Psoas muscle (tissue), 8 donors: Measurements from ENCODE around the gene AKTIP. TPM values are rescaled to one million over a fixed set of nuclear protein-coding genes. Genes with fewer than 3 reads are reported as not detected.

ENCODE experiments used
- ATAC-seq, 4 donors: fragments of 200-7000 bp; cut with Tn5 transposase; one replicate each; pipeline ENCODE4 v1.9.1; 2020; ENCODE audit warnings: moderate library complexity in 3 of 4, mild to moderate bottlenecking in 2 of 4
- DNase-seq, 2 donors: peaks; one replicate each; pipeline ENCODE4 v3.0.0-alpha.2; 2020
- H3K27ac ChIP-seq: fragments of 200-600 bp; one replicate; pipeline ENCODE4 v1.8.0; 2022
- H3K27me3 ChIP-seq, 3 donors: fragments of 200-600 bp in 1 of 3; one replicate each; pipeline versions ENCODE4 v1.6.1 to v1.8.0; 2013 to 2022; ENCODE audit warnings: low read length in 2 of 3, mild to moderate bottlenecking in 2 of 3, moderate library complexity in 1 of 3; ENCODE audit not compliant: insufficient read depth in 3 of 3
- H3K36me3 ChIP-seq, 2 donors: fragments of 200-600 bp in 1 of 2; one replicate each; pipeline versions ENCODE4 v1.6.1 to v1.8.0; 2013 to 2022; ENCODE audit warnings: low read depth in 1 of 2, mild to moderate bottlenecking in 1 of 2, moderate library complexity in 1 of 2; ENCODE audit not compliant: insufficient read depth in 1 of 2
- H3K4me1 ChIP-seq: fragments of 200-600 bp; one replicate; pipeline ENCODE4 v1.8.0; 2022
- H3K4me3 ChIP-seq: fragments of 200-600 bp; one replicate; pipeline ENCODE4 v1.8.0; 2022; ENCODE audit warnings: mild to moderate bottlenecking
- H3K9me3 ChIP-seq: fragments of 200-600 bp; one replicate; pipeline ENCODE4 v1.8.0; 2022
- WGBS, 3 donors: extraction: QIAGEN DNeasy Blood & Tissue Kit; methylation state at CpG; one replicate each; pipeline versions ENCODE4 v1.1.6 to v1.1.7; 2013; 5-methylcytosine and 5-hydroxymethylcytosine counted together
- intact Hi-C, 2 donors: fragments of 100-400 bp; cut with DNase I; formaldehyde crosslinking; loops; one replicate each; pipeline versions ENCODE4 v1.11.0 to v1.14.2; 2022
- polyA plus RNA-seq, 3 donors: library from polyadenylated mRNA; stranded (reverse); fragments of 200-250 nt; gene quantifications; one replicate each; pipeline ENCODE4 v1.2.3, GENCODE V29; 2013
- total RNA-seq, 4 donors: library from RNA; stranded (reverse); fragmentation: NEBNext Ultra II Directional in 2 of 4; extraction: Animal tissue kit (Norgen Biotek cat#: 25700) in 2 of 4; gene quantifications; one replicate each; pipeline versions ENCODE4 v1.2.1 to v1.2.4, GENCODE V29; 2021 to 2023
- TF ChIP-seq, protein P1 (sequence below): fragments of 200-600 bp; IDR thresholded peaks from one replicate; pipeline ENCODE4 v1.8.0; 2022; ENCODE audit warnings: antibody characterized with exemption
- donor health status: healthy with polysubstance abuse.
- donor health status: DM: no; HTN: no; CAD: no; lungs with moderate emphysema.
- donor health status: Bipolar disorder and iron deficiency.
- donor health status: healthy.
- donor health status: DM: yes; HTN: yes; CAD: no.
- donor health status: DM: no; HTN: no; CAD: no.
- donor health status: DM: no; HTN: no; CAD: no.
- donor health status: DM: yes; HTN: yes; CAD: no.

AKTIP gene
- total and polyA plus RNA-seq, 7 donors = 27.6 to 88.1 (median 65.2) TPM

DNA sequence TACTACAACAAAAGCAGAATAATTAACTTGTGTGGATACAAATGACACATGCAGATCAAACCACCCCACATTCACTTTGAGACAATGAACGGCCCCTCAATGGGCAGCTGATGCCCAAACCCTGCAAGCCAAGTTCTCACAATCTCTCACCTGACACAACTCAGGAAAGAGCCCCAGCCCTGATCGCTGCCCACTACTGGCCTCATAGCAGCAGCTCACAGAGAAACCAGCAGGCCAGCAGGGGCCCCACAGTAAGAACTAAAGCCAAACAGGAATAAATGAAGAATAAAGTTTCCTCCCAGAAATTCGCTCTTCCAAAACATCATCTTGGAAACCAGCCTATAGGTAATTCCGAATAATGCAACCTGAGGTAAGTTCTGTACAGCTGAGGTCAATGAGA lies 7.7 kb downstream of the AKTIP start:
- H3K36me3 ChIP-seq = peaks cover 15 to 98% of the 10 kb centered on the region in 2 donors
- ATAC-seq = no peak
- H3K9me3 ChIP-seq = no peaks in the 10 kb centered on the region
- intact Hi-C loops = loop anchor here (5.0 to 10.0 kb wide), 2 partner anchors 58 to 181 kb away; no protein-coding TSS in a partner anchor
- WGBS, 3 donors = 89 to 92% (median 90%) methylated on average over 4 of the region's 4 CpGs
- peaks cover 7% of the 10 kb centered on the region for H3K4me1 ChIP-seq
- no peak for DNase-seq
- no peaks in the 10 kb centered on the region for H3K27me3 ChIP-seq
- H3K4me3 ChIP-seq = no peak overlapping the region
- TF ChIP-seq, protein P1, sequence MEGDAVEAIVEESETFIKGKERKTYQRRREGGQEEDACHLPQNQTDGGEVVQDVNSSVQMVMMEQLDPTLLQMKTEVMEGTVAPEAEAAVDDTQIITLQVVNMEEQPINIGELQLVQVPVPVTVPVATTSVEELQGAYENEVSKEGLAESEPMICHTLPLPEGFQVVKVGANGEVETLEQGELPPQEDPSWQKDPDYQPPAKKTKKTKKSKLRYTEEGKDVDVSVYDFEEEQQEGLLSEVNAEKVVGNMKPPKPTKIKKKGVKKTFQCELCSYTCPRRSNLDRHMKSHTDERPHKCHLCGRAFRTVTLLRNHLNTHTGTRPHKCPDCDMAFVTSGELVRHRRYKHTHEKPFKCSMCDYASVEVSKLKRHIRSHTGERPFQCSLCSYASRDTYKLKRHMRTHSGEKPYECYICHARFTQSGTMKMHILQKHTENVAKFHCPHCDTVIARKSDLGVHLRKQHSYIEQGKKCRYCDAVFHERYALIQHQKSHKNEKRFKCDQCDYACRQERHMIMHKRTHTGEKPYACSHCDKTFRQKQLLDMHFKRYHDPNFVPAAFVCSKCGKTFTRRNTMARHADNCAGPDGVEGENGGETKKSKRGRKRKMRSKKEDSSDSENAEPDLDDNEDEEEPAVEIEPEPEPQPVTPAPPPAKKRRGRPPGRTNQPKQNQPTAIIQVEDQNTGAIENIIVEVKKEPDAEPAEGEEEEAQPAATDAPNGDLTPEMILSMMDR = no peak
- no peak overlapping the region for H3K27ac ChIP-seq

DNA sequence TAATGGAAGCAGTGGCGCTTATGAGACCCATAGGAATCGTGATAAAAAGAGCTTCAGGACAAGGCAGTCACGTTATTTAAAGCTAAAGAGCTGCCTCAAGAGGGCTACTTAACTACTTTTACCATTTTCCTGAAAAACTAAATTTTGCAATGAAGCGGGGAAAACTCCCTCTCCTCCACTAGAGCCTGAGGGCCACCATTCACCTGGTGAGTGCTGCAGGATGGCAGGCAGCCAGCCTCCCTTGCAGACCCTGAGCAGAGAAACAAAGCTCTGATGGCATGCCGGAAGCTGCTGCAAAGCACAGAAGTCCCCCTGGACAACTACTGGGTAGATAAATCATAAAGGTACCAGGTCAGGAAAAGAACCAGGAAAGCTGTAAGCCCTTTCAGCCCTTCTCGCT lies 8.4 kb downstream of the AKTIP start:
- 90 to 92% (median 92%) methylated on average over 6 of the region's 6 CpGs for WGBS, 3 donors
- H3K27ac ChIP-seq = no peak overlapping the region
- TF ChIP-seq, protein P1 = no peak

DNA sequence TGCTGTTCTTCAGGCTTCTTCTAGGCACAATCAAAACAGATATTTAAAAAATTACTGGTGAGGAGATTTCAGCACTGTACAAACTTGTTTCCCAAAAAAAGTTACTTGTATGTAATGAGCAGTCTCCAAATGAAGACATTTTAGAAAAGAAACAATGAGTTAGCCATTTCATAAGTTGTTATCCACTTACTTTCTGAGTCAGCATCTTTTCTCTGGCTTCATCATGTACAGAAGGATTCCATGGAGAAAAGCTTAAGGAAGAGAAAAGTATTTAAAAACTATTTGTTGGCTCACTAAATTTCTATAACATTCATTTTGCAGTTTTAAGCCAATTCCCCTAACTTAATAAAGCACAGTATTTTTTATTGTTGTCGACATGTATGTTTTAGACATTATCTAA lies 10.5 kb downstream of the AKTIP start:
- intact Hi-C loops = loop anchor here in 1 of 2 donors (10.0 kb wide), 1 partner anchor 178 kb away; no protein-coding TSS in a partner anchor
- no peak overlapping the region for H3K27ac ChIP-seq
- H3K9me3 ChIP-seq = no peaks in the 10 kb centered on the region
- no peaks in the 10 kb centered on the region for H3K27me3 ChIP-seq
- DNase-seq (no peak), ATAC-seq (no peak)
- 92 to 94% (median 93%) methylated on average over 1 of the region's 1 CpG for WGBS, 3 donors
- H3K36me3 ChIP-seq = peaks cover 19 to 87% of the 10 kb centered on the region in 2 donors
- TF ChIP-seq, protein P1 = no peak
- H3K4me1 ChIP-seq = peaks cover 22% of the 10 kb centered on the region
- H3K4me3 ChIP-seq = no peak overlapping the region

More for the DNA sequence above, 8.4 kb downstream of the AKTIP start:
- no peak for DNase-seq
- Histone ChIP-seq H3K4me1 (peaks cover 8% of the 10 kb centered on the region), H3K27me3 (no peaks in the 10 kb centered on the region), H3K36me3 (peaks cover 15 to 97% of the 10 kb centered on the region in 2 donors), H3K9me3 (no peaks in the 10 kb centered on the region), H3K4me3 (no peak overlapping the region)
- intact Hi-C loops = loop anchor here (5.0 to 10.0 kb wide), 2 partner anchors 57 to 180 kb away; no protein-coding TSS in a partner anchor
- no peak for ATAC-seq

DNA sequence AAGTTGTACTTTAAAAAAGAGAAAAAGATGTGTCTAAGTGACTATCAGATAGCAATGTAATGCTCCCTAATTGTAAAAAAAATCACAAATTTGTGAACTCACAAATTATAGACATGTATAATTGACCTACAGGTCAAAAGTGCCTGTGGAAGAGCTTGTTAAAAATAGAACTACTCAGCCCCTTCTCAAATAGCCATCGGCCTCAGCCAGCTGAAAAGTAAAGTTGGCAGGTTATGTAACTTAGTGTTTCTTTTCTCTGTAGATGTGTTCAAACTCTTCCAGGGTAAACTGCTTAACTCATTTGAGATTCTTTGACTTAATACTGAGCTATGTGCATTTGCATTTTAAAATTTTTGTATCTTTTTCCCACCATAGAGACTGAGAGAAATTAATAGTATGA lies 13.3 kb downstream of the AKTIP start:
- H3K36me3 ChIP-seq = peaks cover 11 to 85% of the 10 kb centered on the region in 2 donors
- TF ChIP-seq, protein P1 = no peak

DNA sequence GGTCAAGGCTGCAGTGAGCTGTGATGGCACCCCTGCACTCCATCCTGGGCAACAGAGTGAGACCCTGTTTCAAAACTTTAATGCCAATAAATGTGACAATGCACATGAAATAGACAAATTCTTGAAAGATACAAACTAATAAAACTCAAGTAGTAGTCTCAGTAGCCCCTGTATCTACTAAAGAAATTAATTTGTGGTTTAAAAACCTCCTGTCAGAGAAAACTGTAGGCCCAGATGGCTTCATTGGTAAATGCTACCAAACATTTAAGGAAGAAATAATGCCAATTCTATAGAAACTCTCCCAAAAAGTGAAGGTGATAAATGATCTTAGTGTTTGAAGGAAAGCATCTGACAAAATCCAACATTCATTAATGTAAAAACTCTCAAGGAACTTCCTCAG lies 16.8 kb downstream of the AKTIP start:
- peaks cover 3 to 85% of the 10 kb centered on the region in 2 donors for H3K36me3 ChIP-seq
- no peak overlapping the region for H3K4me3 ChIP-seq
- H3K27ac ChIP-seq = no peak overlapping the region
- ATAC-seq (no peak), DNase-seq (no peak)
- H3K9me3 ChIP-seq = no peaks in the 10 kb centered on the region
- TF ChIP-seq, protein P1 = no peak
- peaks cover 22% of the 10 kb centered on the region for H3K4me1 ChIP-seq
- intact Hi-C loops = no loop called here
- no peaks in the 10 kb centered on the region for H3K27me3 ChIP-seq

More for the DNA sequence above, 13.3 kb downstream of the AKTIP start:
- peaks cover 22% of the 10 kb centered on the region for H3K4me1 ChIP-seq
- WGBS, 3 donors = 18 to 29% (median 28%) methylated on average over 1 of the region's 1 CpG
- DNase-seq (no peak), ATAC-seq (peak; percentile 48 to 86 (median 56))
- intact Hi-C loops = loop anchor here in 1 of 2 donors (10.0 kb wide), 1 partner anchor 175 kb away; no protein-coding TSS in a partner anchor
- no peaks in the 10 kb centered on the region for H3K27me3 ChIP-seq
- no peak overlapping the region for H3K4me3 ChIP-seq
- H3K27ac ChIP-seq = peak overlapping the region; percentile 61
- no peaks in the 10 kb centered on the region for H3K9me3 ChIP-seq
